ENCODE measurements around the gene SPG21.

Gene SPG21

DNA sequence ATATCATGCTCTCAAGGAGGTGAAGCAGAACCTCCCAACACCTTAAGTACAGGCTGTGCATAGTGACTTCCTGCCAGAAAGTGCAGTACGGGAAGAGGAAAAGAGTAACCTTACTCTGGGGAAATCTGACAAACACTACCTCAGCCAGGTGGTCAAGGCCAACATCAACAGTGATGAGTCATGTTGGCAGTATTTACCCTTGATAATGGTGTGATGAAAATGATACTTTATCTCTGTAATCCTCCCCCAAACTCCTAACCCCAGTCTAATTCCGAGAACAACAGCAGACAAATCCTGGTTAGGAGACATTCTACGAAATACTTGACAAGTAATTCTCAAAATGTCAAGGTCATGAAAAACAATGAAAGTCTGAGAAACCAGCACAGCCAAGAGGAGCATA, 51.5 kb downstream of the SPG21 start:
- DNase-seq (ENCODE audit: low spot score), result no peak

- DNase-seq (ENCODE audit: low spot score), result no peak
Measured at GRCh38 chr15:64934023-64934422, 55.7 kb downstream of the SPG21 start.

DNA sequence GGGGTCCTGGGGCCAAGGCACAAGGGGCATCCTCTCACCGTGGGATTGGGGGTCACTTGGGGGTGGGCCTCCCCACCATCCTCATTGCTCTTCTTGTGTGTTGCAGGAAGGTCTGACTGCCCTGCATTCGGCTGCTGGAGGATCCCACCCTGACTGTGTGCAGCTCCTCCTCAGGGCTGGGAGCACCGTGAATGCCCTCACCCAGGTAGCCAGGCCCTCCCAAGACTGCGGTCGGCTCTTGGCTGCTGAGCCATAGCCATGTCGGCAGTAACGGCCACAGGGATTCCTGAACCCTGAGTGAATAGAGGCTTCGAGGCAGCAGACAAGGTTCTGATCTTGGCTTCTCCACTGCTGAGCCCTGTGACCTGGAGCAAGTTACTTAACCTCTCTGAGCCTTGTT, 58.3 kb downstream of the SPG21 start:
- DNase-seq (ENCODE audit: low spot score), result no peak

DNA sequence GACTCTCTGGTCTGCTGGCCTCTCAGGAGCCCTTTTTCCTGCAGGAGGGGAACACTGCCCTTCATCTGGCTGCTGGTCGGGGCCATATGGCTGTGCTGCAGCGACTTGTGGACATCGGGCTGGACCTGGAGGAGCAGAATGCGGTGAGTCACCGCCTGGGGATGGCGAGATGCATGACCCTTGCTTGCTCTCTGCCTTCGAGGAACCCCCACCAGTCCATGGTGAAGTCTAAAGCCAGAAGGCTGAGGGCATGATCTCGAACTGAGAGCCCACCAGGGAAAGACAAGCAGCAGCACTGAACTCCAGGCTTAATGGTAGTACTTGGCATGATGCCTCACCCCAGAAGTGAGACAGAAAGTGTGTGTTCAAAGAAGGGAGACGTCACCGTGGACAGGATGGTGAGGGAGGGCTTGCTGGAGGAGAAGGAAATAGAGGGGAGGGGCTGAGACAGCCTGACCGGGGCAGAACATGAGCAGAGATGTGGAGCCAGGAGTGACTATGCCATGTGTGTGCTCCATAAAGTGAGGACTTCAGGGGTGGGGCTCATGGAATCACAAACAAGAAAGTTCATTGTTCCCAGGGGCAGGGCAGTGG, 58.8 kb downstream of the SPG21 start:
- no peak for DNase-seq (ENCODE audit: low spot score)

GRCh38 chr15:64930019-64930652, 59.6 kb downstream of the SPG21 start:
- no peak for DNase-seq (ENCODE audit: low spot score)

DNA sequence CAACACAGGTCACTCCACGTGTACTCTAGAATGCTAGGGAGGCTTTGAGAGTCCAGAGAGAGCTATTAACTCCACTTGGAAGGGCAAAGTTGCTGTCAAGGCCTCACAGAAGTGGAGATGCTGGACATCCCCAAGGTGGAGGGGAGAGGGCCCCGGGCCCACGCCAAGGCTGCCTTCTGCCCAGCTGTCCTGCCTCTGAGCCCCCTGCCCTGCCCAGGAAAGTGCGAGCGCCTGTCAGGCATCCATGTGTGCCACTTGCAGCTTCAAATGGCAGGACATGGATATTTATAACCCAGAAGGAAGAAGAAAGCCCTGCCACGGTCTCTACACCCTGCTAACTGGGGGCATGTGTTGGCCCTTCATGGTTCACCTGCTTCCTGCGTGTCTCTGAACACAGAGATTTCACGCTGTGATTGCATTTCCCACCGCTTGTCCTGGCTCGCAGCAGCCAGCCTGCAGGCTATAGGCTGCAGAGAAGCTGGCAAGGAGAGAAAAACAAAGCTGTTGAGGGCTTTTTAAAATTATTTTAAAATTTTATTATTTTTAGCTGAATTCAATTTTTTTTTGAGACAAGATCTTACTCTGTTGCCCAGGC, 61.0 kb downstream of the SPG21 start:
- no peak for DNase-seq (ENCODE audit: low spot score)

DNA sequence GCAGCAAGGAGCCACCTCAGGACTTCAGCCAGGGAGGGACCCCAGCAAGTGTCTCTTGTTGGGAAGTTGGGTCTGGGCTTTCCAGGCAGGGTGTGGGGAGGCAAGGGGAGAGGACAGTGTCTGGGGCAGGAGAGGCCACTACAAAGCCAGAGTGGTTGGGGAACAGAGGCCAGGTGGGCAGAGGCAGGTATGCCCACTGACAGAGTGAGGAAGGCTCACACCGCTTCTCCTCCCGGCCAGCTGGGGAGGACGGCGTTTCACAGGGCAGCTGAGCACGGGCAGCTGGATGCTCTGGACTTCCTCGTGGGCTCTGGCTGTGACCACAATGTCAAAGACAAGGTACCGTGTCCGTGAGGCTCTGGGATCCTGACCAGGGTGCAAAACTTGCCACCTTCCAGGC, 63.1 kb downstream of the SPG21 start:
- no peak for DNase-seq (ENCODE audit: low spot score)

GRCh38 chr15:64925335-64926330, 64.1 kb downstream of the SPG21 start:
- DNase-seq (ENCODE audit: low spot score), result no peak

- DNase-seq (ENCODE audit: low spot score), result no peak
Measured at GRCh38 chr15:64923546-64923945, 66.2 kb downstream of the SPG21 start.

DNA sequence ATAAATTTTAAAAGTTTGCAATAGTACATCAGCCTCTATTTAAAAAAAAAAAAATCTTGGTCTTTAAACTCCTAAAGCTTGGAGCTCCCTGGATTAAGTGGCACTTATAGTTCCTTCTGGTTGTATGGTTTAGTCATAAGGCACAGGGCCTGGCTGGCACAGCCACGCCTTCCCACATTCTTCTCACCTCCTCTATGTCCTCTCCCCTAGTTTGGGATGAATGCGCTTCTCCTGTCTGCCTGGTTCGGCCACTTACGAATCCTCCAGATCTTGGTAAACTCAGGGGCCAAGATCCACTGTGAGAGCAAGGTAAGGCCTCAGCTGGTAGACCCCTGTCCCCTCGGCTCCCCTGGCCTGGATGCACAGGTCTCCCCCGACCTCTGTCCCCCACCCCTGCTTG, 68.0 kb downstream of the SPG21 start:
- no peak for DNase-seq (ENCODE audit: low spot score)

GRCh38 chr15:64919721-64920120, 70.0 kb downstream of the SPG21 start:
- DNase-seq (ENCODE audit: low spot score), result no peak

DNA sequence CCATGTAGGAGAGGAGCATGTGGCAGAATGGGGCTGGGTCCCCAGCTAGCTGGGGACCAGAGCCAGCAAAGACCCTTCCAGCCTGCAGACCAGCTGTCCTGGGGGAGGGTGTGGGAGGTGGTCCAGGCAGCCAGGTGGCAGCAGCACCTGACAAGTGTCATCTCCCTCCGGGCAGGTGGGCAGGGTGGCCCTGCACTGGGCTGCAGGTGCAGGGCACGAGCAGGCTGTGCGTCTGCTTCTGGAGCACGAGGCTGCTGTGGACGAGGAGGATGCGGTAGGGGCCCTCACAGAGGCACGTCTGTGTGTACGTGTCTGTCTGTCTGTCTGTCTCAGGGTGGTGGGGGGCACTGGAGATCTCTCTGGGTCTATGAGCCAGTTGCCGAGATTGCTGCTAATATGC, 72.5 kb downstream of the SPG21 start:
- no peak for DNase-seq (ENCODE audit: low spot score)

DNA sequence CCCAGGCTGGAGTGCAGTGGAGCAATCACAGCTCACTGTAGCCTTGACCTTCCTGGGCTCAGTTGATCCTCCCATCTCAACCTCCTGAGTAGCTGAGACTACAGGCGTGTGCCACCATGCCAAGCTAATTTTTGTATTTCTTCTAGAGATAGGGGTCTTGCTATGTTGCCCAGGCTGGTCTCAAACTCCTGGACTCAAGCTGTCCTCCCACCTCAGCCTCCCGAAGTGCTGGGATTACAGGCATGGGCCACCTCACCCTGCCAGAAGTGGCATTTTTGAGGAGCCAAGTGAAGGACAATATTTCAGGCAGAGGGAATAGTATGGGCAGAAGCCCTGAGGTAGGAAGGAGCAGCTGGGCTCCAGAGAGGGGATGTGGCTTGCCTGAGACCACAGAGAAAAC, 73.3 kb downstream of the SPG21 start:
- DNase-seq (ENCODE audit: low spot score), result no peak

DNA sequence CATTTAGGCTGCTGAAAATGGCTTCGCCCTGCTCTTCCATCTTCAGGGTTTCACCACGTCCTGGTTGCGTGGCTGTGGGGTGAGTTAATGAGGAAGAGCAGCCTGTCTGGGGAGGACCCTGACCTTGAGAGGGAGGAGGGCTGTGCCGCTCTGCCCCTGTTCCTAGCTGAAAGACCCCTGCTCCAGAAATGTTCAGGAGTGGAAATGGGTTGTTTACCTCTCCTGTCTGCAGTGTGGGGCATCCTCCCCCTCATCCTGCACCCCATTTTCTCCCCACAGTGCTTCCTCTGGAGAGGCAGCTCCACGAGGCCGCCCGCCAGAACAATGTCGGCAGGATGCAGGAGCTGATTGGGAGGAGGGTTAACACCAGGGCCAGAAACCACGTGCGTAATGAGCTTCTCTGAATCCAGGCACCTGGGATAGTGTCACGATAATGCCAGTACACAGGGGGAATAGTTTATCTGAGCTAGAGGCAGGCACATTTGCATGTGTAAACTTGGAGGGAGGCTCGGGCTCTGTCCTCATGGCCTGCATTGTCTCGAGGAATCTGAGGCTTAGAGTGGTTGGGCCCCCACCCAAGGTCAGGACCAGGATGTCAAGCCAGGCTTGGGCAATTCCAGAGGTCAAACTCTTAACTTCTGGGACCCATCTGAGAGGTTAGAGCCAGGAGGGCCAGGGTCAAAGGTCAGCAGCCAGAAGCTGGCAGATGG, 74.0 kb downstream of the SPG21 start:
- no peak for DNase-seq (ENCODE audit: low spot score)

Data from globus pallidus (tissue), 1 donor.